K562 (cell line): Measurements from ENCODE around the gene GABBR1. TPM values are rescaled to one million over a fixed set of nuclear protein-coding genes. Genes with fewer than 3 reads are reported as not detected.

Experiments used
- ATF7 ChIP-seq: fragments of 450-650 bp; IDR thresholded peaks from 2 replicates; pipeline ENCODE4 v1.7.1; 2014; ENCODE audit warnings: mild to moderate bottlenecking, moderate library complexity
- BACH1 ChIP-seq: fragments of 200-800 bp; sonication (Bioruptor generic); IDR thresholded peaks from 2 replicates; pipeline ENCODE4 v1.6.1; 2016; ENCODE audit warnings: missing genetic modification characterization, missing compliant biosample characterization
- CEBPG ChIP-seq, 3 experiments: fragments of 200-800 bp in 1 of 3; sonication (Bioruptor generic) in 1 of 3; sonication (generic) in 1 of 3; formaldehyde crosslinking in 1 of 3; IDR thresholded peaks in 2 of 3; conservative IDR thresholded peaks in 1 of 3; 2 replicates each; pipeline versions ENCODE4 v1.6.1 to v1.8.0; 2016 to 2022; ENCODE audit warnings: missing compliant biosample characterization in 2 of 3, missing genetic modification characterization in 2 of 3, mild to moderate bottlenecking in 1 of 3, missing genetic modification reagents in 1 of 3
- MCM5 ChIP-seq: fragments of 450-650 bp; IDR thresholded peaks from 2 replicates; pipeline ENCODE4 v1.6.1; 2016; ENCODE audit warnings: low read depth
- NEUROD1 ChIP-seq: fragments of 150-350 bp; IDR thresholded peaks from 2 replicates; pipeline ENCODE4 v1.6.1; 2014; ENCODE audit warnings: borderline replicate concordance, low read length, low read depth; ENCODE audit not compliant: partially characterized antibody
- PHF8 ChIP-seq: fragments of 200-600 bp; sonication (generic); IDR thresholded peaks from 2 replicates; pipeline ENCODE4 v1.6.1; 2012; ENCODE audit warnings: mixed run types, mild to moderate bottlenecking, inconsistent platforms, low read length, moderate library complexity, borderline replicate concordance
- RBBP5 ChIP-seq: fragments of 200-600 bp; sonication (generic); IDR thresholded peaks from 2 replicates; pipeline ENCODE4 v1.6.1; 2012; ENCODE audit warnings: borderline replicate concordance, mild to moderate bottlenecking, low read length, control low read depth, inconsistent platforms; ENCODE audit not compliant: insufficient read depth, poor library complexity, severe bottlenecking
- RBM22 ChIP-seq: fragments of 200-400 bp; formaldehyde crosslinking; IDR thresholded peaks from 2 replicates; pipeline ENCODE4 v1.6.1; 2018; ENCODE audit warnings: low read length, low read depth; ENCODE audit not compliant: poor library complexity, severe bottlenecking
- SRSF1 ChIP-seq: fragments of 200-400 bp; formaldehyde crosslinking; IDR thresholded peaks from 2 replicates; pipeline ENCODE4 v1.6.1; 2017; ENCODE audit warnings: mild to moderate bottlenecking, low read depth, low read length, moderate library complexity
- TFAM ChIP-seq: fragments of 250-450 bp; sonication (Bioruptor Pico); conservative IDR thresholded peaks from 2 replicates; pipeline ENCODE4 v1.5.0; 2021; ENCODE audit warnings: mild to moderate bottlenecking, moderate library complexity
- WHSC1 ChIP-seq: IDR thresholded peaks from one replicate; pipeline ENCODE4 v1.6.1; 2012; ENCODE audit warnings: low read length, control low read depth, inconsistent platforms
- ZNF263 ChIP-seq: sonication (generic); formaldehyde crosslinking; IDR thresholded peaks from 2 replicates; pipeline ENCODE4 v1.8.0; 2022; ENCODE audit warnings: mild to moderate bottlenecking, missing genetic modification reagents, borderline replicate concordance
- polyA plus RNA-seq, 8 experiments: library from polyadenylated mRNA; depleted of rRNA in 4 of 8; stranded (reverse) in 5 of 8; unstranded in 3 of 8; fragments of >200 nt; fragmentation: Nextera tagmentation in 2 of 8; fragmentation: Illumina TruSeq in 1 of 8; extraction: Ambion mirVana in 2 of 8; extraction: Trizol in 1 of 8; gene quantifications; 2 replicates each; pipeline versions ENCODE4 v1.2.1 to v1.2.3, GENCODE V29; 2011 to 2014; ENCODE audit warnings: inconsistent platforms in 1 of 8, missing spikeins in 1 of 8
- total RNA-seq, 7 experiments: library from RNA; depleted of rRNA in 6 of 7; stranded (reverse); fragments of >200 nt in 6 of 7; fragmentation: Illumina TruSeq in 2 of 7; extraction: Trizol in 2 of 7; gene quantifications; 2 replicates each; pipeline versions ENCODE4 v1.2.1 to v1.2.3, GENCODE V29; 2011 to 2021; ENCODE audit warnings: low replicate concordance in 1 of 7
- TF ChIP-seq, protein P1 (sequence below): fragments of 450-650 bp; IDR thresholded peaks from 2 replicates; pipeline ENCODE4 v1.6.1; 2016; ENCODE audit warnings: antibody characterized with exemption
- TF ChIP-seq, protein P2 (sequence below): fragments of 200-800 bp; sonication (Bioruptor generic); IDR thresholded peaks from 2 replicates; pipeline ENCODE4 v1.6.1; 2017; ENCODE audit warnings: missing genetic modification characterization, missing compliant biosample characterization
- TF ChIP-seq, protein P3 (sequence below), 2 experiments: IDR thresholded peaks in 1 of 2; conservative IDR thresholded peaks in 1 of 2; 2 replicates each; pipeline ENCODE4 v1.6.1; 2016; ENCODE audit warnings: low read depth in 2 of 2, mild to moderate bottlenecking in 1 of 2, missing compliant biosample characterization in 1 of 2, missing genetic modification characterization in 1 of 2, moderate library complexity in 1 of 2
- TF ChIP-seq, protein P4 (sequence below): fragments of 250-450 bp; sonication (Bioruptor Pico); IDR thresholded peaks from 2 replicates; pipeline ENCODE4 v1.5.1; 2021; ENCODE audit warnings: mild to moderate bottlenecking

GABBR1 gene
- total and polyA plus RNA-seq, 9 of the 15 experiments (the other 6 are each of a cell fraction or from before 2014, with no cell fraction given), result 2.2 to 48.3 (median 20.8) TPM

DNA sequence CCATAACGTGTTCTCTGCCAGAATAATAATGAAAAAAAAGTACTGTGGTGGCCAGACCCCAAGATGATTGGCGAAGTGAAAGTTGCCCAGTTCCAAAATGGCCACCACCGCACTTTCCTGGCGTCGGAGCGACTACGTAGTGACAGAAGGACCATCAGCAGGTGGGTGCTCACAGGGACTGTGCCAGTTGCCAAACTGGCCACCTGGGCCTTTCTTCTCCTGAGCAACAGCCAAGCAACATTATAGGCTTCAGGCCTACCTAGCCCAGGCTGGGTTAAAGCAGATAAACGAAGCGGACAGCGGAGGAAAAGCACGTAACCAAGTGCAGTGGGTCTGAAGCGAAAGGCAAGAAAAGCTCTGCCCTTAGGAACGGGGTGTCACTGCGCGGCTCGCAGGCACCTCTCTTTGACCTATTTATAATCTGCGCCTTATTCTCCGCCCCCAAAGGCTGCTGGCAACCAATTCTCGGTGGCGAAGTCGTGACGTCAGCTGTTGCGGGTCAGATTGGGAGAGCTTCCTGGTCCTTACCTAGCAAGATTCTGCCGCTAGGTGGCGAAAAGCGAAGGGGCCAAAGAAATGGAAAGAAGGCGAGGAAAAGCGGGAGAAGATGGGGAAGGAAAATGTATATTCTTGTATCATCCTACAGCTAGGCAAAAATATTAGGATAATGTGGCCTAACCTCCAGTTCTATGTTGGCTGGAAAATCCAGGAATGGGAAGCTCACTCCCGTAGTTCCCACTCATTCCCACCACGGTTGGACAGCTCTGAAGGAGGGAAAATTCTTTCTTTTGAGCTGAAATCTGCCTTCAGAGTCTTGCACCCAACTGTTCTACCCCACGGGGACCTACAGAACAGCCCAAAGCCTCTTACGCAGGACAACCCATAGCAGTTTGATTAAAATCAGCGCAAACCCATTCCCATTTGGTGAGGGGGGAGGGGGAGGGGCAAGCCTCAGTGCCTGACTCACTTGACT is 17.0 kb upstream of the GABBR1 start (continued):
- no peak for TF ChIP-seq TFAM
- TF ChIP-seq CEBPG (CRISPR knock-in tag; IDR thresholded peaks at IDR 0.05), result no peak
- no peak for TF ChIP-seq CEBPG (tag; conservative IDR thresholded peaks at IDR 0.05 in 1 of 2, IDR thresholded peaks at IDR 0.05 in 1 of 2)
- no peak for TF ChIP-seq NEUROD1
- TF ChIP-seq, protein P1, sequence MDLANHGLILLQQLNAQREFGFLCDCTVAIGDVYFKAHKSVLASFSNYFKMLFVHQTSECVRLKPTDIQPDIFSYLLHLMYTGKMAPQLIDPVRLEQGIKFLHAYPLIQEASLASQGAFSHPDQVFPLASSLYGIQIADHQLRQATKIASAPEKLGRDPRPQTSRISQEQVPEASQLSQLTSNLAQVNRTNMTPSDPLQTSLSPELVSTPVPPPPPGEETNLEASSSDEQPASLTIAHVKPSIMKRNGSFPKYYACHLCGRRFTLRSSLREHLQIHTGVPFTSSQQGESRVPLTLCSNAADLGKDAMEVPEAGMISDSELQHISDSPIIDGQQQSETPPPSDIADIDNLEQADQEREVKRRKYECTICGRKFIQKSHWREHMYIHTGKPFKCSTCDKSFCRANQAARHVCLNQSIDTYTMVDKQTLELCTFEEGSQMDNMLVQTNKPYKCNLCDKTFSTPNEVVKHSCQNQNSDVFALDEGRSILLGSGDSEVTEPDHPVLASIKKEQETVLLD, result no peak
- TF ChIP-seq MCM5, result no peak
- TF ChIP-seq, protein P2, sequence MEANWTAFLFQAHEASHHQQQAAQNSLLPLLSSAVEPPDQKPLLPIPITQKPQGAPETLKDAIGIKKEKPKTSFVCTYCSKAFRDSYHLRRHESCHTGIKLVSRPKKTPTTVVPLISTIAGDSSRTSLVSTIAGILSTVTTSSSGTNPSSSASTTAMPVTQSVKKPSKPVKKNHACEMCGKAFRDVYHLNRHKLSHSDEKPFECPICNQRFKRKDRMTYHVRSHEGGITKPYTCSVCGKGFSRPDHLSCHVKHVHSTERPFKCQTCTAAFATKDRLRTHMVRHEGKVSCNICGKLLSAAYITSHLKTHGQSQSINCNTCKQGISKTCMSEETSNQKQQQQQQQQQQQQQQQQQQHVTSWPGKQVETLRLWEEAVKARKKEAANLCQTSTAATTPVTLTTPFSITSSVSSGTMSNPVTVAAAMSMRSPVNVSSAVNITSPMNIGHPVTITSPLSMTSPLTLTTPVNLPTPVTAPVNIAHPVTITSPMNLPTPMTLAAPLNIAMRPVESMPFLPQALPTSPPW (CRISPR knock-in tag), result peak; percentile 39
- TF ChIP-seq, protein P3, sequence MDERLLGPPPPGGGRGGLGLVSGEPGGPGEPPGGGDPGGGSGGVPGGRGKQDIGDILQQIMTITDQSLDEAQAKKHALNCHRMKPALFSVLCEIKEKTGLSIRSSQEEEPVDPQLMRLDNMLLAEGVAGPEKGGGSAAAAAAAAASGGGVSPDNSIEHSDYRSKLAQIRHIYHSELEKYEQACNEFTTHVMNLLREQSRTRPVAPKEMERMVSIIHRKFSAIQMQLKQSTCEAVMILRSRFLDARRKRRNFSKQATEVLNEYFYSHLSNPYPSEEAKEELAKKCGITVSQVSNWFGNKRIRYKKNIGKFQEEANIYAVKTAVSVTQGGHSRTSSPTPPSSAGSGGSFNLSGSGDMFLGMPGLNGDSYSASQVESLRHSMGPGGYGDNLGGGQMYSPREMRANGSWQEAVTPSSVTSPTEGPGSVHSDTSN (CRISPR knock-in tag; IDR thresholded peaks at IDR 0.05; ENCODE audit: low read depth), result no peak
- TF ChIP-seq, protein P3 (tag; conservative IDR thresholded peaks at IDR 0.05; ENCODE audit: low read depth), result no peak
- no peak for TF ChIP-seq BACH1 (tag)
- peak; percentile 49; the same call in 1 of the 2 replicates for TF ChIP-seq PHF8
- no peak for TF ChIP-seq SRSF1
- no peak for TF ChIP-seq RBM22
- peak; percentile 94 for TF ChIP-seq ATF7
- TF ChIP-seq, protein P4, sequence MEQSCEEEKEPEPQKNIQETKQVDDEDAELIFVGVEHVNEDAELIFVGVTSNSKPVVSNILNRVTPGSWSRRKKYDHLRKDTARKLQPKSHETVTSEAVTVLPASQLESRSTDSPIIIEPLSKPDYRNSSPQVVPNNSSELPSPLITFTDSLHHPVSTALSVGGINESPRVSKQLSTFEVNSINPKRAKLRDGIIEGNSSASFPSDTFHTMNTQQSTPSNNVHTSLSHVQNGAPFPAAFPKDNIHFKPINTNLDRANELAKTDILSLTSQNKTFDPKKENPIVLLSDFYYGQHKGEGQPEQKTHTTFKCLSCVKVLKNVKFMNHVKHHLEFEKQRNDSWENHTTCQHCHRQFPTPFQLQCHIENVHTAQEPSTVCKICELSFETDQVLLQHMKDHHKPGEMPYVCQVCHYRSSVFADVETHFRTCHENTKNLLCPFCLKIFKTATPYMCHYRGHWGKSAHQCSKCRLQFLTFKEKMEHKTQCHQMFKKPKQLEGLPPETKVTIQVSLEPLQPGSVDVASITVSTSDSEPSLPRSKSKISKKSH (CRISPR knock-in tag), result no peak
- no peak for TF ChIP-seq RBBP5
- TF ChIP-seq WHSC1, result no peak
- TF ChIP-seq ZNF263 (CRISPR knock-in tag), result no peak
